Osteocyte (in vitro differentiated cells): Measurements from ENCODE around the gene KLK13. TPM values are rescaled to one million over a fixed set of nuclear protein-coding genes. Genes with fewer than 3 reads are reported as not detected.

Experiments used
- DNase-seq: peaks from one replicate; pipeline ENCODE4 v3.0.0; 2021; ENCODE audit warnings: mixed read lengths; ENCODE audit not compliant: unreplicated experiment; ENCODE audit errors: extremely low spot score
- H3K27ac Mint-ChIP-seq: one replicate; pipeline ENCODE4 v1.8.0; 2021; ENCODE audit warnings: mild to moderate bottlenecking, mixed read lengths; ENCODE audit not compliant: unreplicated experiment
- H3K27me3 Mint-ChIP-seq: one replicate; pipeline ENCODE4 v1.8.0; 2021; ENCODE audit warnings: mixed read lengths; ENCODE audit not compliant: unreplicated experiment
- H3K36me3 Mint-ChIP-seq: one replicate; pipeline ENCODE4 v1.8.0; 2021; ENCODE audit warnings: mixed read lengths; ENCODE audit not compliant: unreplicated experiment
- H3K4me1 Mint-ChIP-seq: one replicate; pipeline ENCODE4 v1.8.0; 2021; ENCODE audit warnings: mixed read lengths; ENCODE audit not compliant: unreplicated experiment
- H3K4me3 Mint-ChIP-seq: one replicate; pipeline ENCODE4 v1.8.0; 2021; ENCODE audit warnings: mild to moderate bottlenecking, moderate library complexity, mixed read lengths; ENCODE audit not compliant: unreplicated experiment
- H3K9me3 Mint-ChIP-seq: one replicate; pipeline ENCODE4 v1.8.0; 2021; ENCODE audit warnings: mixed read lengths; ENCODE audit not compliant: unreplicated experiment
- CTCF ChIP-seq: fragments of 200-600 bp; sonication (generic); IDR thresholded peaks from 2 replicates; pipeline ENCODE4 v1.5.0; 2021; ENCODE audit warnings: antibody characterized with exemption, mild to moderate bottlenecking, moderate library complexity
- total RNA-seq: library from RNA; stranded (reverse); gene quantifications from 2 replicates; pipeline ENCODE4 v1.2.1, GENCODE V29; 2021

KLK13 gene
- total RNA-seq, 1 donor from 2014 or later = not detected

GRCh38 chr19:51029718-51030117 lies 35.2 kb downstream of the KLK13 start:
- no peak for TF ChIP-seq CTCF
- Mint-ChIP-seq H3K4me3 (no peak overlapping the region), H3K4me1 (no peaks in the 10 kb centered on the region), H3K36me3 (no peaks in the 10 kb centered on the region), H3K27ac (no peak overlapping the region), H3K27me3 (no peaks in the 10 kb centered on the region), H3K9me3 (peaks cover 17% of the 10 kb centered on the region)
- DNase-seq = no peak

GRCh38 chr19:51027873-51028272 lies 37.0 kb downstream of the KLK13 start:
- DNase-seq = no peak
- no peaks in the 10 kb centered on the region for H3K4me1 Mint-ChIP-seq
- no peak for TF ChIP-seq CTCF
- no peak overlapping the region for H3K4me3 Mint-ChIP-seq
- peaks cover 17% of the 10 kb centered on the region for H3K9me3 Mint-ChIP-seq
- H3K36me3 Mint-ChIP-seq = no peaks in the 10 kb centered on the region
- H3K27me3 Mint-ChIP-seq = no peaks in the 10 kb centered on the region
- no peak overlapping the region for H3K27ac Mint-ChIP-seq

GRCh38 chr19:51027126-51027806 lies 37.6 kb downstream of the KLK13 start:
- H3K4me3 Mint-ChIP-seq = no peak overlapping the region
- H3K27ac Mint-ChIP-seq = no peak overlapping the region
- no peaks in the 10 kb centered on the region for H3K27me3 Mint-ChIP-seq
- DNase-seq = no peak
- TF ChIP-seq CTCF = no peak
- H3K36me3 Mint-ChIP-seq = no peaks in the 10 kb centered on the region
- peaks cover 17% of the 10 kb centered on the region for H3K9me3 Mint-ChIP-seq
- H3K4me1 Mint-ChIP-seq = no peaks in the 10 kb centered on the region

GRCh38 chr19:51026554-51026831 lies 38.4 kb downstream of the KLK13 start, which contains the start of gene KLK11:
Gene KLK11, minus strand, starts transcription at chr19:51026616. Its CDS starts 985 bp downstream, at chr19:51025631.
- H3K27ac Mint-ChIP-seq = no peak within 1 kb of the TSS
- H3K27me3 Mint-ChIP-seq = no peaks in the 10 kb centered on the region
- no peak within 1 kb of the TSS for H3K4me3 Mint-ChIP-seq
- H3K36me3 Mint-ChIP-seq = no peaks in the 10 kb centered on the region
- no peak for DNase-seq
- peaks cover 16% of the 10 kb centered on the region for H3K9me3 Mint-ChIP-seq
- H3K4me1 Mint-ChIP-seq = no peaks in the 10 kb centered on the region
- no peak for TF ChIP-seq CTCF

- H3K36me3 Mint-ChIP-seq = no peaks in the 10 kb centered on the region
- H3K27ac Mint-ChIP-seq = no peak overlapping the region
- no peak overlapping the region for H3K4me3 Mint-ChIP-seq
- no peaks in the 10 kb centered on the region for H3K27me3 Mint-ChIP-seq
- H3K4me1 Mint-ChIP-seq = no peaks in the 10 kb centered on the region
- DNase-seq = no peak
- TF ChIP-seq CTCF = no peak
- H3K9me3 Mint-ChIP-seq = peaks cover 11% of the 10 kb centered on the region
Measured at GRCh38 chr19:51025809-51026553, 38.9 kb downstream of the KLK13 start.
